ENCODE measurements around the gene NTSR2.

- TF ChIP-seq TAF1 (conservative IDR thresholded peaks at IDR 0.05), result no peak
- no peak for TF ChIP-seq CTCF (IDR thresholded peaks at IDR 0.05; ENCODE audit: low read depth, low read length, missing input control)
- no peak for TF ChIP-seq JUND (IDR thresholded peaks at IDR 0.05)
- no peak for TF ChIP-seq EGR1 (IDR thresholded peaks at IDR 0.05; ENCODE audit: low read depth in 2 of 2)
Measured at GRCh38 chr2:11616097-11616687, 53.8 kb downstream of the NTSR2 start.
